ENCODE results near the gene AVP.

GRCh38 chr20:3047486-3048419, 36.8 kb downstream of the AVP start:
- TF ChIP-seq POLR2AphosphoS5 (IDR thresholded peaks at IDR 0.05), result no peak
- TF ChIP-seq CTCF (IDR thresholded peaks at IDR 0.05; ENCODE audit: poor library complexity, severe bottlenecking), result no peak
- no peak for TF ChIP-seq SMC3 (conservative IDR thresholded peaks at IDR 0.05; ENCODE audit: poor library complexity)
- TF ChIP-seq TAF1 (IDR thresholded peaks at IDR 0.05; ENCODE audit: low read depth), result no peak
